NOMO-1 treated with dmso at 0.1 percent for 144 hours (cell line): Measurements from ENCODE around the gene TLE7.

Source experiments
- DNase-seq: peaks from one replicate; lab custom pipeline; 2025; ENCODE audit not compliant: unreplicated experiment; lab: John Stamatoyannopoulos, UW

The TLE7 gene

GRCh38 chr16:71414038-71414437, 27.8 kb downstream of the TLE7 start:
- no peak for DNase-seq

GRCh38 chr16:71413341-71413740, 28.5 kb downstream of the TLE7 start:
- DNase-seq, result no peak

GRCh38 chr16:71412270-71413160, 29.3 kb downstream of the TLE7 start:
- DNase-seq, result peak; percentile 66

- DNase-seq, result no peak
Observed at GRCh38 chr16:71410146-71410545, 31.7 kb downstream of the TLE7 start.

GRCh38 chr16:71409011-71409775, 32.7 kb downstream of the TLE7 start:
- DNase-seq, result no peak

- no peak for DNase-seq
Observed at GRCh38 chr16:71408536-71408935, 33.3 kb downstream of the TLE7 start.

GRCh38 chr16:71407731-71408130, 34.1 kb downstream of the TLE7 start:
- peak; percentile 50 for DNase-seq

GRCh38 chr16:71406724-71407123, 35.1 kb downstream of the TLE7 start:
- peak; percentile 5 for DNase-seq

- DNase-seq, result no peak
Observed at GRCh38 chr16:71406316-71406715, 35.5 kb downstream of the TLE7 start.

GRCh38 chr16:71404364-71404763, 37.5 kb downstream of the TLE7 start:
- no peak for DNase-seq

- no peak for DNase-seq
Observed at GRCh38 chr16:71402674-71403073, 39.2 kb downstream of the TLE7 start.

GRCh38 chr16:71402007-71402406, 39.8 kb downstream of the TLE7 start:
- no peak for DNase-seq

- no peak for DNase-seq
Observed at GRCh38 chr16:71399801-71400563, 41.9 kb downstream of the TLE7 start.

GRCh38 chr16:71396594-71396993, 45.3 kb downstream of the TLE7 start:
- DNase-seq, result no peak

GRCh38 chr16:71389330-71389729, 52.5 kb downstream of the TLE7 start:
- no peak for DNase-seq

- no peak for DNase-seq
Observed at GRCh38 chr16:71387045-71387871, 54.6 kb downstream of the TLE7 start.

GRCh38 chr16:71384073-71384724, 57.7 kb downstream of the TLE7 start:
- no peak for DNase-seq

GRCh38 chr16:71383054-71383773, 58.6 kb downstream of the TLE7 start:
- DNase-seq, result no peak

GRCh38 chr16:71380831-71381230, 61.0 kb downstream of the TLE7 start:
- no peak for DNase-seq
